ENCODE results near the gene PPIH. TPM values are rescaled to one million over a fixed set of nuclear protein-coding genes. Genes with fewer than 3 reads are reported as not detected.
A peak's percentile ranks its signal among the peaks of the same experiment; 100 is the strongest.

Gene PPIH
- total RNA-seq, 2 donors from 2014 or later: 63.3 to 73.2 TPM

DNA sequence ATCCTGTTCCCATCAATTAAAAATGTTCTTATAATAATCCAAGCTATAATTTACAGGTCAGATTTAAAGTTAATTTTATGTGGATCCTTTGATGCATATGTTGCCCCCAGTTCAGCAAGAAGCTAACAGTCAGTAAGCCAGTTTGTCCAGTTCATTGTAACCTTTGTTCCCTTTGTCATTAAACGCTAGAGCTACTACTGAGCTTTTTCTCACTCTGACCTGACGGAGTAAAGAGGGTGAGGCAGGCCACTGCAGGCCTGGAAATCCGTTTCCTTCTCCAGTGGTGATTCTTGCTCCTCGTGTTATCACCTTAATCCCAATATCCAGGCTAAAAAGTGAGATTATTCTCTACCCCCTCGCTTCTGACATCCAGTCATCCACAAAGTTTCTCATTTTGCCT lies 34.2 kb downstream of the PPIH start:
- no peak for TF ChIP-seq CTCF (conservative IDR thresholded peaks at IDR 0.05)
- Histone ChIP-seq H3K27ac (ENCODE audit: low read depth, low read length) (peak overlapping the region; percentile 9), H3K9ac (ENCODE audit: extremely low read depth, low read length, poor library complexity, severe bottlenecking) (no peak overlapping the region), H3K4me1 (ENCODE audit: control insufficient read depth, insufficient read depth, low read length) (peaks cover 18% of the 10 kb centered on the region), H3K27me3 (ENCODE audit: control insufficient read depth, insufficient read depth, low read length, poor library complexity, severe bottlenecking) (no peaks in the 10 kb centered on the region), H3K36me3 (ENCODE audit: control insufficient read depth, insufficient read depth, low read length) (peaks cover 75% of the 10 kb centered on the region), H3K4me3 (ENCODE audit: low read length) (peak overlapping the region; percentile 33), H3K9me3 (ENCODE audit: control insufficient read depth, low read length) (no peaks in the 10 kb centered on the region)
- WGBS, 2 experiments (ENCODE audit: insufficient coverage in 1 of 2, insufficient read length in 1 of 2): 48% methylated on average over 5 of the region's 5 CpGs
- no peak for DNase-seq
- Mint-ChIP-seq H3K36me3 (ENCODE audit: low read depth) (peaks cover 51% of the 10 kb centered on the region), H3K9me3 (no peaks in the 10 kb centered on the region), H3K4me1 (peaks cover 39% of the 10 kb centered on the region), H3K27me3 (ENCODE audit: insufficient read depth) (no peaks in the 10 kb centered on the region), H3K4me3 (no peak overlapping the region), H3K27ac (peak overlapping the region; percentile 33)

DNA sequence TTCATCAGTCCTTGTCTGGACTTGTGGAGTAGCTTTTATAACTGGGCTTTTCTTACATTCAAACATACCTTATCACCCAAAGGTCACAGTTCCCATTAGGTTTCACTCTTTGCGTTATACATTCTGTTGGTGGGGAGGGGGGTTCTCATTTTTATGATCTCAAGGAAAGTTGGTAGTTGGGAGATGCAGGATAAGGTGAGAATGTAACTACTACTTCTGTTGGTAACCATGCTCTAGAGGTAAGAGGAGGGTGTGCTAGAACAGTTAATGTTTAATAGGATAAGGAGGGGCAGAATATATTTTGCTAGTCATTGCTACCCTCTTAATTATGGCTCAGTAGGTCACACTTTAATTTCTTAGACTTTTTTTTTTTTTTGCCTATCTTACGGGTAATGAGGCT lies 34.7 kb downstream of the PPIH start:
- H3K27me3 ChIP-seq (ENCODE audit: control insufficient read depth, insufficient read depth, low read length, poor library complexity, severe bottlenecking): no peaks in the 10 kb centered on the region
- peaks cover 36% of the 10 kb centered on the region for H3K4me1 Mint-ChIP-seq
- H3K9me3 Mint-ChIP-seq: no peaks in the 10 kb centered on the region
- peaks cover 51% of the 10 kb centered on the region for H3K36me3 Mint-ChIP-seq (ENCODE audit: low read depth)
- DNase-seq: no peak
- peaks cover 75% of the 10 kb centered on the region for H3K36me3 ChIP-seq (ENCODE audit: control insufficient read depth, insufficient read depth, low read length)
- H3K4me3 Mint-ChIP-seq: no peak overlapping the region
- peak overlapping the region; percentile 33 for H3K27ac Mint-ChIP-seq
- no peak overlapping the region for H3K9ac ChIP-seq (ENCODE audit: extremely low read depth, low read length, poor library complexity, severe bottlenecking)
- H3K4me3 ChIP-seq (ENCODE audit: low read length): no peak overlapping the region
- no peak for TF ChIP-seq CTCF (conservative IDR thresholded peaks at IDR 0.05)
- no peaks in the 10 kb centered on the region for H3K9me3 ChIP-seq (ENCODE audit: control insufficient read depth, low read length)
- H3K27ac ChIP-seq (ENCODE audit: low read depth, low read length): peak overlapping the region; percentile 9
- no peaks in the 10 kb centered on the region for H3K27me3 Mint-ChIP-seq (ENCODE audit: insufficient read depth)
- H3K4me1 ChIP-seq (ENCODE audit: control insufficient read depth, insufficient read depth, low read length): peaks cover 14% of the 10 kb centered on the region
- WGBS, 2 experiments (ENCODE audit: insufficient coverage in 1 of 2, insufficient read length in 1 of 2): 90% methylated on average over 2 of the region's 2 CpGs; no CpG with 5 or more reads in 1 of the 2 experiments

GRCh38 chr1:42698081-42698813 lies 40.0 kb downstream of the PPIH start:
- Histone ChIP-seq H3K36me3 (ENCODE audit: control insufficient read depth, insufficient read depth, low read length) (peaks cover 99% of the 10 kb centered on the region), H3K9me3 (ENCODE audit: control insufficient read depth, low read length) (no peaks in the 10 kb centered on the region), H3K4me3 (ENCODE audit: low read length) (no peak overlapping the region), H3K9ac (ENCODE audit: extremely low read depth, low read length, poor library complexity, severe bottlenecking) (no peak overlapping the region), H3K4me1 (ENCODE audit: control insufficient read depth, insufficient read depth, low read length) (peaks cover 6% of the 10 kb centered on the region), H3K27me3 (ENCODE audit: control insufficient read depth, insufficient read depth, low read length, poor library complexity, severe bottlenecking) (no peaks in the 10 kb centered on the region), H3K27ac (ENCODE audit: low read depth, low read length) (no peak overlapping the region)
- DNase-seq: no peak
- Mint-ChIP-seq H3K36me3 (ENCODE audit: low read depth) (peaks cover 94% of the 10 kb centered on the region), H3K27me3 (ENCODE audit: insufficient read depth) (no peaks in the 10 kb centered on the region), H3K4me3 (no peak overlapping the region), H3K9me3 (no peaks in the 10 kb centered on the region), H3K4me1 (peaks cover 5% of the 10 kb centered on the region), H3K27ac (peak overlapping the region; percentile 11)
- WGBS, 2 experiments (ENCODE audit: insufficient coverage in 1 of 2, insufficient read length in 1 of 2): 94 to 96% methylated on average over 4 of the region's 4 CpGs
- TF ChIP-seq CTCF (conservative IDR thresholded peaks at IDR 0.05): no peak
